IMR-90 (cell line): Measurements from ENCODE around the gene OGFOD2. TPM values are rescaled to one million over a fixed set of nuclear protein-coding genes. Genes with fewer than 3 reads are reported as not detected.

Source experiments
- ATAC-seq: fragments of 200-7000 bp; cut with Tn5 transposase; 2 replicates; pipeline ENCODE4 v1.9.1; 2020; ENCODE audit warnings: low read depth, mild to moderate bottlenecking, moderate library complexity
- BruUV-seq: library from RNA; stranded (reverse); fragments of 400-500 nt; replicated peaks from 2 replicates; lab custom pipeline; 2021; lab: Mats Ljungman, UMichigan
- CTCF ChIA-PET: fragments of 300-600 bp; formaldehyde crosslinking; extraction: SDS; loops from one replicate; lab custom pipeline; 2021; ENCODE audit warnings: antibody characterized with exemption; lab: Yijun Ruan, JAX
- POLR2A ChIA-PET: fragments of 300-600 bp; sonication (Branson Sonifier 250); formaldehyde crosslinking; loops from one replicate; lab custom pipeline; 2022; ENCODE audit warnings: antibody characterized with exemption; ENCODE audit not compliant: unreplicated experiment; lab: Charles Lee
- DNase-seq: peaks from one replicate; pipeline ENCODE4 v3.0.0; 2013
- H2AFZ ChIP-seq: replicated peaks from 2 replicates; pipeline ENCODE3; 2013; ENCODE audit warnings: low read length, mild to moderate bottlenecking; ENCODE audit not compliant: poor library complexity
- H2AK5ac ChIP-seq: 2 replicates; pipeline ENCODE4 v1.6.1; 2013; ENCODE audit warnings: low read depth, low read length, inconsistent platforms
- H2AK9ac ChIP-seq: replicated peaks from 2 replicates; pipeline ENCODE3; 2013; ENCODE audit warnings: mild to moderate bottlenecking, low read depth, low read length, moderate library complexity; ENCODE audit not compliant: poor library complexity
- H2BK120ac ChIP-seq: 2 replicates; pipeline ENCODE4 v1.6.1; 2013; ENCODE audit warnings: low read depth, low read length, inconsistent platforms
- H2BK15ac ChIP-seq: 3 replicates; pipeline ENCODE4 v1.6.1; 2013; ENCODE audit warnings: low read depth, low read length, inconsistent platforms
- H2BK20ac ChIP-seq: 2 replicates; pipeline ENCODE4 v1.6.1; 2013; ENCODE audit warnings: low read depth, mild to moderate bottlenecking, inconsistent platforms, low read length, moderate library complexity
- H2BK5ac ChIP-seq: 2 replicates; pipeline ENCODE4 v1.6.1; 2013; ENCODE audit warnings: mild to moderate bottlenecking, low read depth, low read length, inconsistent platforms; ENCODE audit not compliant: poor library complexity, severe bottlenecking
- H3K14ac ChIP-seq: replicated peaks from 2 replicates; pipeline ENCODE4 v1.6.1; 2013; ENCODE audit warnings: low read depth, low read length, inconsistent platforms
- H3K18ac ChIP-seq: 2 replicates; pipeline ENCODE4 v1.6.1; 2013; ENCODE audit warnings: low read depth, low read length, control low read depth
- H3K23ac ChIP-seq: 2 replicates; pipeline ENCODE4 v1.6.1; 2013; ENCODE audit warnings: low read depth, low read length, inconsistent platforms
- H3K27ac ChIP-seq: 2 replicates; pipeline ENCODE4 v1.5.1; 2013; ENCODE audit warnings: mild to moderate bottlenecking, control low read depth, low read length; ENCODE audit not compliant: insufficient read depth
- H3K27me3 ChIP-seq: 2 replicates; pipeline ENCODE4 v1.6.1; 2013; ENCODE audit warnings: low read length; ENCODE audit not compliant: control insufficient read depth, insufficient read depth
- H3K36me3 ChIP-seq: 2 replicates; pipeline ENCODE4 v1.6.1; 2013; ENCODE audit warnings: low read length, mixed read lengths; ENCODE audit not compliant: control insufficient read depth, insufficient read depth
- H3K4ac ChIP-seq: 2 replicates; pipeline ENCODE4 v1.6.1; 2013; ENCODE audit warnings: low read depth, low read length, inconsistent platforms
- H3K4me1 ChIP-seq: 2 replicates; pipeline ENCODE4 v1.6.1; 2013; ENCODE audit warnings: low read length, mixed read lengths; ENCODE audit not compliant: control insufficient read depth, insufficient read depth
- H3K4me2 ChIP-seq: 2 replicates; pipeline ENCODE4 v1.6.1; 2013; ENCODE audit warnings: low read depth, mild to moderate bottlenecking, control low read depth, low read length, moderate library complexity
- H3K4me3 ChIP-seq: 2 replicates; pipeline ENCODE4 v1.5.1; 2013; ENCODE audit warnings: low read depth, mild to moderate bottlenecking, control low read depth, low read length, moderate library complexity; ENCODE audit not compliant: insufficient read depth
- H3K56ac ChIP-seq: 2 replicates; pipeline ENCODE4 v1.6.1; 2013; ENCODE audit warnings: low read length, inconsistent platforms; ENCODE audit not compliant: insufficient read depth; ENCODE audit errors: extremely low read depth
- H3K79me1 ChIP-seq, 2 experiments: 2 replicates each; pipeline ENCODE4 v1.6.1; 2013; ENCODE audit warnings: low read length in 2 of 2, inconsistent platforms in 1 of 2, low read depth in 1 of 2
- H3K9ac ChIP-seq: 2 replicates; pipeline ENCODE4 v1.6.1; 2013; ENCODE audit warnings: low read depth, low read length, control low read depth
- H3K9me1 ChIP-seq: 2 replicates; pipeline ENCODE4 v1.6.1; 2013; ENCODE audit warnings: low read length, inconsistent platforms; ENCODE audit not compliant: insufficient read depth
- H3K9me3 ChIP-seq: 2 replicates; pipeline ENCODE4 v1.6.1; 2013; ENCODE audit warnings: low read length; ENCODE audit not compliant: control insufficient read depth, insufficient read depth
- H4K20me1 ChIP-seq: 2 replicates; pipeline ENCODE4 v1.6.1; 2013; ENCODE audit warnings: low read length, inconsistent platforms; ENCODE audit not compliant: insufficient read depth
- H4K5ac ChIP-seq: 2 replicates; pipeline ENCODE4 v1.6.1; 2013; ENCODE audit warnings: mild to moderate bottlenecking, low read depth, low read length, control low read depth
- H4K8ac ChIP-seq, 2 experiments: 2 replicates each; pipeline ENCODE4 v1.6.1; 2013; ENCODE audit warnings: low read depth in 2 of 2, low read length in 2 of 2, control low read depth in 1 of 2, inconsistent platforms in 1 of 2
- H4K91ac ChIP-seq: 2 replicates; pipeline ENCODE4 v1.6.1; 2013; ENCODE audit warnings: low read depth, low read length, inconsistent platforms; ENCODE audit not compliant: insufficient read depth
- BHLHE40 ChIP-seq: fragments of 150-350 bp; IDR thresholded peaks from 2 replicates; pipeline ENCODE4 v1.6.1; 2016; ENCODE audit warnings: mild to moderate bottlenecking, low read depth, low read length
- CEBPB ChIP-seq: IDR thresholded peaks from 2 replicates; pipeline ENCODE4 v1.6.1; 2012; ENCODE audit warnings: low read depth, low read length, improper control_type of control experiment
- ELK1 ChIP-seq: fragments of 150-350 bp; IDR thresholded peaks from 2 replicates; pipeline ENCODE4 v1.6.1; 2016; ENCODE audit warnings: low read depth, mild to moderate bottlenecking, low read length, moderate library complexity, borderline replicate concordance
- MAFK ChIP-seq: IDR thresholded peaks from 2 replicates; pipeline ENCODE4 v1.6.1; 2012; ENCODE audit warnings: low read depth, low read length, improper control_type of control experiment
- MAZ ChIP-seq: IDR thresholded peaks from 2 replicates; pipeline ENCODE4 v1.6.1; 2012; ENCODE audit warnings: low read depth, mild to moderate bottlenecking, low read length, improper control_type of control experiment, moderate library complexity, borderline replicate concordance
- MXI1 ChIP-seq: IDR thresholded peaks from 2 replicates; pipeline ENCODE4 v1.6.1; 2012; ENCODE audit warnings: low read depth, mild to moderate bottlenecking, low read length, moderate library complexity, borderline replicate concordance
- NFE2L2 ChIP-seq: fragments of 150-350 bp; IDR thresholded peaks from 2 replicates; pipeline ENCODE4 v1.6.1; 2016; ENCODE audit warnings: low read depth, mild to moderate bottlenecking, low read length
- RCOR1 ChIP-seq: IDR thresholded peaks from 2 replicates; pipeline ENCODE4 v1.6.1; 2012; ENCODE audit warnings: mild to moderate bottlenecking, low read length, improper control_type of control experiment; ENCODE audit not compliant: insufficient replicate concordance
- SMC3 ChIP-seq: fragments of 150-350 bp; IDR thresholded peaks from 2 replicates; pipeline ENCODE4 v1.6.1; 2016; ENCODE audit warnings: low read depth, mild to moderate bottlenecking, antibody characterized with exemption, low read length, moderate library complexity
- USF2 ChIP-seq: fragments of 150-350 bp; IDR thresholded peaks from 2 replicates; pipeline ENCODE4 v1.6.1; 2017; ENCODE audit warnings: mild to moderate bottlenecking, antibody characterized with exemption, low read length, low read depth
- WGBS, 2 experiments: methylation state at CpG; one replicate each; pipeline versions ENCODE4 v1.1.5 to v1.1.7; 2013; ENCODE audit warnings: missing lambda C conversion rate in 2 of 2; ENCODE audit not compliant: insufficient read length in 1 of 2; ENCODE audit errors: extremely low coverage in 2 of 2; 5-methylcytosine and 5-hydroxymethylcytosine counted together
- dilution Hi-C: fragments of 300-500 bp; cut with HindIII; formaldehyde crosslinking; loops from one replicate; pipeline ENCODE4 v1.14.3; 2018; ENCODE audit warnings: low sequenced_read_pairs; ENCODE audit not compliant: unreplicated experiment
- in situ Hi-C: fragments of 300-500 bp; cut with MboI; formaldehyde crosslinking; loops from 3 replicates; pipeline ENCODE4 v1.14.3; 2019; ENCODE audit warnings: low sequenced_read_pairs, inconsistent platforms, mixed read lengths
- intact Hi-C: fragments of 100-400 bp; cut with micrococcal nuclease; formaldehyde crosslinking; loops from 2 replicates; pipeline ENCODE4 v1.10.0; 2022
- polyA plus RNA-seq, 3 experiments: library from polyadenylated mRNA; depleted of rRNA; stranded (reverse); fragments of >200 nt; gene quantifications; 2 replicates each; pipeline ENCODE4 v1.2.3, GENCODE V29; 2012; ENCODE audit warnings: low replicate concordance in 1 of 3
- total RNA-seq: library from RNA; depleted of rRNA; stranded (reverse); fragments of >200 nt; gene quantifications from 2 replicates; pipeline ENCODE4 v1.2.3, GENCODE V29; 2012

Gene OGFOD2
- total and polyA plus RNA-seq, 2 of the 4 experiments (the other 2 are of a cell fraction): 4.3 to 18.2 TPM

GRCh38 chr12:123010681-123011080, 35.6 kb downstream of the OGFOD2 start:
- H3K79me1 ChIP-seq: no peaks in the 10 kb centered on the region
- H3K36me3 ChIP-seq: peaks cover 20% of the 10 kb centered on the region; the same call in 1 of the 2 replicates
- no peak overlapping the region for H2BK20ac ChIP-seq
- TF ChIP-seq SMC3 (no peak), CEBPB (no peak), BHLHE40 (no peak), MAZ (no peak), MXI1 (no peak), NFE2L2 (no peak), ELK1 (no peak), USF2 (no peak), RCOR1 (no peak), MAFK (no peak)
- H3K27me3 ChIP-seq: no peaks in the 10 kb centered on the region
- H3K9me3 ChIP-seq: no peaks in the 10 kb centered on the region
- no peak overlapping the region for H3K14ac ChIP-seq
- H3K56ac ChIP-seq: no peak overlapping the region
- H4K5ac ChIP-seq: no peak overlapping the region
- no peak overlapping the region for H3K9ac ChIP-seq
- no peak overlapping the region for H3K23ac ChIP-seq
- H3K9me1 ChIP-seq: peaks cover 14% of the 10 kb centered on the region
- in situ Hi-C loops: no loop called here
- BruUV-seq: no TSS peak
- H3K18ac ChIP-seq: no peak overlapping the region
- ChIA-PET POLR2A (no interaction called here), CTCF (interaction anchor here (1.3 kb wide), 1 partner anchor 32 kb away, joined by 5 read pairs; no protein-coding TSS in a partner anchor)
- no peak overlapping the region for H4K8ac ChIP-seq
- 86% methylated on average over 1 of the region's 4 CpGs; no CpG with 5 or more reads in 1 of the 2 experiments for WGBS, 2 experiments
- no peak overlapping the region for H2BK15ac ChIP-seq
- no peak overlapping the region for H2BK120ac ChIP-seq
- H4K91ac ChIP-seq: no peak overlapping the region
- H4K20me1 ChIP-seq: no peaks in the 10 kb centered on the region
- H3K27ac ChIP-seq: no peak overlapping the region
- no peak for DNase-seq
- no peak overlapping the region for H2AK9ac ChIP-seq
- H3K4ac ChIP-seq: no peak overlapping the region
- no peak for ATAC-seq
- intact Hi-C loops: no loop called here
- H3K4me1 ChIP-seq: 0 out of 2 replicates have a peak, but pooled peaks cover 3% of the 10 kb centered on the region
- H3K4me2 ChIP-seq: no peak overlapping the region
- no peak overlapping the region for H2BK5ac ChIP-seq
- H2AK5ac ChIP-seq: no peak overlapping the region
- no peak overlapping the region for H3K4me3 ChIP-seq
- H2AFZ ChIP-seq: no peak overlapping the region
- dilution Hi-C loops: no loop called here
